8988T (cell line): ENCODE results near the gene RAD51D.
"Not testable (repeated sequence)": the region's sequence is repeated elsewhere in the genome, so short reads cannot be mapped to it uniquely, and the experiment has no call there.

ENCODE experiments used
- DNase-seq: peaks from one replicate; pipeline ENCODE4 v3.0.0; 2011

RAD51D gene

GRCh38 chr17:35119370-35120165 is at the start of gene RAD51D:
Gene RAD51D (minus strand): TSS chr17:35119860. CDS start chr17:35119613, 247 bp downstream.
- DNase-seq: peak; percentile 64

DNA sequence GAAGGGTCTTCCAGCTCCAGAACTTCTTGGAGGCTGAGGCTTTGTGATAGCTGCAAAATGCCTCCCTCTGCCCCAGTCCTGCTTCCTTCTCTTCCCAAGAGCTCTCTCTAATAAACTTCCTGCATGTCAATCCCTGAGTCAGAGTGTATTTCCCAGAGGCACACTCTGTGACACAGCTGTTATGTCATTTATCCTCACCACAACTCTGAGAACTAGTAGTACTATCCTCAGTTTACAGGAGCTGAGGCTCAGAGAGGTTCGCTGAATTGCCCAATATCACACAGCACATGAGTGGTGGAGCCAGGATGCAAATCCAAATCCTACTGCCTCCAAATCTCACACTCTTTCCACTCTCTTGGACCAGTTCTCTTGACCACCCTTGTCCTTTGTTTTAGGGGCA is 48.0 kb upstream of the RAD51D start:
- no peak for DNase-seq

DNA sequence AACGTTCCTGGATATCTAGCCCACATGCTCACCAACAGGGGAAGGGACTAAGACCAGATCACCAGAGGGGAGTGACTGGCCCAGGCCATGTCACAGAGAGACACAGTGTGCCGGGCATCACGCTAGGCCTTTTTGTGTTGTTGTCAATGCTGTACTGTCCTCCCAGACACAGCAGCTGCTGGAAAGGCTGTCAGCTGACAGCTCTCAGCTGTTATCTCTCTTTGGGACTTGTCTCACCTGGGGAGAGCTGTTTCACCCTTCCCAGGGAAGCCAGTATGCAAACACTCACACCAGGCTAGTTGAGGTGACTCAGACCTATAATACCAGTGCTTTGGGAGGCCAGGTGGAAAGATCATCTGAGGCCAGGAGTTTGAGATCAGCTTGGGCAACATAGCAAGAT is 47.4 kb upstream of the RAD51D start:
- no peak for DNase-seq

DNA sequence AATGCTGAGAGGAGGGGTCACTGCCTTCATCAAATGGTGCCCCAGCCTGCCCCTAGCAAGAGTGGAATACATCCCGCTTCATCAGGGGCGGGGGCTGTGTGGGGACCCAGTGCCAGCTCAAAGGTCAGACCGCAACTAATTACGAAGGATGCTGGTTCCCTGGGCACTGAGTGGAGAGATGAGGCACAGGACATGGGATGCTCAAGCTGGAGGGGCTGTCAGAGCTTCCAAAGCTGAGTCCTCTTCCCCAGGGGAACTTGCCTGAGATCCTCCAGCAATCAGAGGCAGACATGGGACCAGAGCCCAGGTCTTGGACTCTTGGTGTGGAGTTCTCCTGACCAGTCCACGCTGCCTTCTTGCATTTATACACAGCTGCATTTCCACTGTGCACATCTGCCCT is 46.9 kb upstream of the RAD51D start:
- no peak for DNase-seq

GRCh38 chr17:35164716-35165115 is 45.1 kb upstream of the RAD51D start:
- no peak for DNase-seq

GRCh38 chr17:35163886-35164285 is 44.2 kb upstream of the RAD51D start:
- no peak for DNase-seq

GRCh38 chr17:35162755-35163154 is 43.1 kb upstream of the RAD51D start:
- DNase-seq: no peak

- no peak for DNase-seq
Observed at GRCh38 chr17:35161281-35161761, 41.7 kb upstream of the RAD51D start.

DNA sequence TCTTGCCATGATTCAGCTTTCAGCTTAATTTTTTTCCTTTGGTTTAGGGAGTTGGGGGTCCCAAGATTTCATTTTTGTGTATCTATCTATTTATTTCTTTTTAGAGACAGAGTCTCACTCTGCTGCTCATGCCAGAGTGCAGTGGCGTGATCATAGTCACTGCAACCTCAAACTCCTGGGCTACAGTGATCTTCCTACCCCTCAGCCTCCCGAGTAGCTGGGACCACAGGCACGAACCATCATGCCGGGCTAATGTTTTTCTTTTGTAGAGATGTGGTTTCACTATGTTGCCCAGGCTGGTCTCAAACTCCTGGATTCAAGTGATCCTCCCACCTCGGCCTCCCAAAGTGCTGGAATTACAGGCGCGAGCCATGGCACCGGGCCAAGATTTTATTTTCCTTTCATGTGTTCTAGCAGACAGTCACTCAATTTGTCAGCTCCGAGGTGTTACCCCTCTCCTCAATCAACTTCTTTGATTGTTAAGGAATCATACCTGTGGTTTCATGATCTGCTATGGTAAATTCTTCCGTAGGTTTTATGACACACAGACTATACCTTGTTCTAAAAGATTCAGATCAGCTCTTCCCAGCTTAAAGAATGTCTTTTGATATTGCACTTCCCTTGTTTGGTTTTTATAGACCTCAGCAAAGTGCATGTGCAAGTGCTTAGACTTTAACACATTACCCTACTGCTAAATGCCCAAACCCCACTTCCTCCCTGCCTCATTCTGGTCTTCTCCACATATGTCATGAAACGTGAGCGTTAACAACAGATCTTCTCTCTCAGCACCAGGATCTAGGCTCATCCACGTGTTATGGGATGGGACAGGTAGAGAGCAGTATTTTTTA is 40.9 kb upstream of the RAD51D start:
- DNase-seq: no peak

GRCh38 chr17:35159940-35160339 is 40.3 kb upstream of the RAD51D start:
- no peak for DNase-seq

GRCh38 chr17:35155246-35155645 is 35.6 kb upstream of the RAD51D start:
- DNase-seq: no peak

DNA sequence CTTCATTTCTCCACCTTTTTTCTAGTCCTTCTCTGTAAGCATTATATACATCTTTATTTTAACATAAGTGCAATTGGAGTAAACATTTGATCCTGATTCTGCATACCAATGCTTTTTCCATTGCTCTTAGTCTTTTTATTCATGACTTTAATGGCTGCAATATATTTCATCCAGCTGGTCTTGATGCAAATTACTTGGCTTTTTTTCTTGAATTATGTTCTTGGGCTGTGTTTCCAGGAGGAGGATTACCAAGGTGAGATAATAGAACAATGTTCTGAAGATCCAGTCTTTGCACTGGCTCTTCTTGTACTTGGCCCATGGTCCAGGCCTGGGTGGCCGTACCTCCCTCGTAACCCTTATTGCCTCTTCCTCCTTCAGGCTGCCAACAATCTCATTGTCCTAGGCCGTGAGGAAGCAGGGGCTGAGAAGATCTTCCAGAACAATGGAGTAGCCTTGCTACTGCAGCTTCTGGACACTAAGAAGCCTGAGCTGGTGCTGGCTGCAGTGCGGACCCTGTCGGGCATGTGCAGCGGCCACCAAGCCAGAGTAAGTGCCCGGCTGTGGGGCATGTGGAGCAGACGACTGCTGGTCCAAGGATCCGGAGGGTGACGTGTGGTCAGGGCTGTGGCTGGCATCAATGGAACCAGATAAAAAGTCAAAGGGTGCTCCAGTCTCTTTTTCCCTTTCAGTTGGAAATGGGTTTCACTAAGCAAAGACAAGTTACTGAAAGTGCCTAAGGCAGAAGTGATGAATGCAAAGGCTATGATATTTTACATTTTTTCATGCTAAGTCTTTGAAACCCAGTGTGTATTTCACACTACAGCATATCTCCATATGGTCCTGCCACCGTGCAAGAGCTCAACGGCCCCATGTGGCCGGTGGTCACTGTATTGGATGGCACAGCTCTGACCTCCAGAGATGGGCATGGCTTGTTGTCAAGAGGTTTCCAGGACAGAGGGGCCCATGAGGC is 34.8 kb upstream of the RAD51D start:
- no peak for DNase-seq

- no peak for DNase-seq
Observed at GRCh38 chr17:35152421-35153140, 32.9 kb upstream of the RAD51D start.

DNA sequence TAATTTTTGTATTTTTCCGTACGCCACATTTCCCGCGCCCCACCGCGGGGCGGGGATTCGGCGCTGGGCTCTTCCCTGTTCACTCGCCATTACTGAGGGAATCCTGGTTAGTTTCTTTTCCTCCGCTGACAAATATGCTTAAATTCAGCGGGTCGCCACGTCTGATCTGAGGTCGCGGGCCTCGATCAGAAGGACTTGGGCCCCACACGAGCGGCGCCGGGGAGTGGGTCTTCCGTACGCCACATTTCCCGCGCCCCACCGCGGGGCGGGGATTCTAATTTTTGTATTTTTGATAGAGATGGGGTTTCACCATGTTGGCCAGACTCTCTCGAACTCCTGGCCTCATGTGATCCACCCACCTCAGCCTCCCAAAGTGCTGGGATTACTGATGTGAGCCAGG is 31.4 kb upstream of the RAD51D start:
- DNase-seq: not testable (repeated sequence)

- DNase-seq: no peak
Observed at GRCh38 chr17:35149941-35150340, 30.3 kb upstream of the RAD51D start.

DNA sequence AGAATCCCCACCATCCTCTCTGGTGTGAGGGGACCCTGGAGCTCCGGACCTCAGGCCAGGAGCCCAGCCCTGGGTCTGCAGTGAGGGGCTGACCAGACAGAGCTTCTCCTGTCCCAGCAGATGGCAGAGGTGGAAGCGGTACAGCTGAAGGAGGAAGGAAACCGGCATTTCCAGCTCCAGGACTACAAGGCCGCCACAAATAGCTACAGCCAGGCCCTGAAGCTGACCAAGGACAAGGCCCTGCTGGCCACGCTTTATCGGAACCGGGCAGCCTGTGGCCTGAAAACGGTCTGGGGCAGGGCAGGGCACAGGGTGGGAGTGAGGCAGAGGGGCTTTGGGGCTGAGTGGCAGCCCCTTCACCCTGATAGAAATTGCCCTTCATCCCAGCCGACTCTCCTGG is 28.5 kb upstream of the RAD51D start:
- DNase-seq: no peak

- DNase-seq: no peak
Observed at GRCh38 chr17:35147375-35147905, 27.8 kb upstream of the RAD51D start, which contains the start of gene UNC45B. Gene UNC45B (plus strand): TSS chr17:35147817. CDS start chr17:35148264, 447 bp downstream.

- DNase-seq: no peak
Observed at GRCh38 chr17:35146214-35146833, 26.7 kb upstream of the RAD51D start.

DNA sequence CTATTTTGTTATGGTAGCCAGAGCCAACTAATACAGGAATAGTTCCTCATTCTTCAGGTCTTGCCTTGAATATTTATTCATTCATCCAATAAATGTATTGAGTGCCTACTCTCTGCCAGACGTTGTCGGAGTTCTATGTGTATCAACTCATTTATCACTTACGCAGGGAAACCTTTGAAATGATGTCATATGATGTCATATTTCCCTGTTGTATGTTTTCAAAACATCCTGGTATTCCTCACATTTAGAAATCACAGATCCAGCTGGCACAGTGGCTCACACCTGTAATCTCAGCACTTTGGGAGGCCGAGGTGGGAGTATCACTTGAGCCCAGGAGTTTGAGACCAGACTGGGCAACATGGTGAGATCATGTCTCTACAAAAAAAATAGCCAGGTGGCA is 25.2 kb upstream of the RAD51D start:
- no peak for DNase-seq

GRCh38 chr17:35142467-35142796 is 22.8 kb upstream of the RAD51D start:
- DNase-seq: no peak
